CD4-positive, CD25-positive, alpha-beta regulatory T cell (primary cell): ENCODE data around the gene ORAI3. TPM values are rescaled to one million over a fixed set of nuclear protein-coding genes. Genes with fewer than 3 reads are reported as not detected.

ENCODE experiments used
- ATAC-seq, 2 donors: fragments of 150-1000 bp; cut with Tn5 transposase; one replicate each; pipeline ENCODE4 v1.10.0; 2021; ENCODE audit warnings: low read depth in 2 of 2, moderate number of reproducible peaks in 2 of 2, moderate library complexity in 1 of 2
- DNase-seq, 3 donors: peaks; one replicate each; pipeline versions ENCODE4 v3.0.0 to v3.0.0-alpha.2; 2012 to 2022; ENCODE audit warnings: mixed read lengths in 1 of 3
- H3K27ac ChIP-seq: one replicate; pipeline ENCODE4 v1.7.0; 2013; ENCODE audit warnings: mild to moderate bottlenecking, low read length; ENCODE audit not compliant: insufficient read depth, poor library complexity, severe bottlenecking
- H3K27me3 ChIP-seq: one replicate; pipeline ENCODE4 v1.7.0; 2013; ENCODE audit warnings: low read length; ENCODE audit not compliant: control insufficient read depth, insufficient read depth
- H3K36me3 ChIP-seq: one replicate; pipeline ENCODE4 v1.7.0; 2013; ENCODE audit warnings: mild to moderate bottlenecking, low read length, moderate library complexity; ENCODE audit not compliant: control insufficient read depth, insufficient read depth
- H3K4me1 ChIP-seq: 2 replicates; pipeline ENCODE4 v1.7.0; 2013; ENCODE audit warnings: mild to moderate bottlenecking, low read length; ENCODE audit not compliant: insufficient read depth, control insufficient read depth, poor library complexity, severe bottlenecking
- H3K4me3 ChIP-seq: one replicate; pipeline ENCODE4 v1.7.0; 2013; ENCODE audit warnings: low read depth, mild to moderate bottlenecking, low read length, moderate library complexity
- H3K9me3 ChIP-seq, 2 experiments: 1 replicate in 1 of 2; 2 replicates in 1 of 2; pipeline ENCODE4 v1.7.0; 2013; ENCODE audit warnings: low read length in 2 of 2, mild to moderate bottlenecking in 1 of 2, moderate library complexity in 1 of 2; ENCODE audit not compliant: control insufficient read depth in 2 of 2
- H3K27ac Mint-ChIP-seq, 3 donors: one replicate each; pipeline ENCODE4 v1.8.0; 2020 to 2022; ENCODE audit warnings: mild to moderate bottlenecking in 3 of 3, mixed read lengths in 3 of 3, moderate library complexity in 2 of 3
- H3K27me3 Mint-ChIP-seq: one replicate; pipeline ENCODE4 v1.8.0; 2022; ENCODE audit warnings: mild to moderate bottlenecking, mixed read lengths
- H3K36me3 Mint-ChIP-seq: one replicate; pipeline ENCODE4 v1.8.0; 2020; ENCODE audit warnings: mixed read lengths
- H3K4me1 Mint-ChIP-seq, 4 donors: one replicate each; pipeline ENCODE4 v1.8.0; 2020 to 2022; ENCODE audit warnings: mixed read lengths in 4 of 4, mild to moderate bottlenecking in 1 of 4
- H3K4me3 Mint-ChIP-seq, 4 donors: one replicate each; pipeline ENCODE4 v1.8.0; 2020 to 2022; ENCODE audit warnings: mild to moderate bottlenecking in 4 of 4, mixed read lengths in 4 of 4, moderate library complexity in 3 of 4
- H3K9me3 Mint-ChIP-seq, 7 donors: one replicate each; pipeline ENCODE4 v1.8.0; 2020 to 2022; ENCODE audit warnings: mixed read lengths in 7 of 7, mild to moderate bottlenecking in 3 of 7, moderate library complexity in 2 of 7
- polyA plus RNA-seq, 4 donors: library from polyadenylated mRNA; unstranded; fragments of 300-500 nt; fragmentation: Illumina TruSeq; gene quantifications; one replicate each; pipeline ENCODE4 v1.2.3, GENCODE V29; 2021
- total RNA-seq: library from RNA; stranded (reverse); gene quantifications from one replicate; pipeline ENCODE4 v1.2.3, GENCODE V29; 2022

ORAI3 gene
- total and polyA plus RNA-seq, 5 donors from 2014 or later: 7.7 to 34.7 (median 31.4) TPM

DNA sequence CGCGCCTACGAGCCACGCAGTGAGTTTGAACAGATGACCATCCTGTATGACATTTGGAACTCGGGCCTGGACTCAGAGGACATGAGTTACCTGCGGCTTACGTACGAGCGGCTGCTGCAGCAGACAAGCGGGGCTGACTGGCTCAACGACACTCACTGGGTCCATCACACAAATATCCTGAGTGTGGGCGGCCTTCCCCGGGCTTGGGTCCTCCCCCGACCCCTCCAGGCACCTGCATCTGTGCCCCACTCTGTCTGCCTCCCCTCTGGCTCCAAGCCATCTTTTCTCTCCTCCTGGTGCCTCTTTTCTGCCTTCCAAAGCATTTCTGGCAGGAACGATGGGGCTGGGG, 31.1 kb downstream of the ORAI3 start:
- Mint-ChIP-seq H3K4me3 (no peak overlapping the region), H3K4me1 (peaks cover 0 to 14% (median 3%) of the 10 kb centered on the region in 4 donors), H3K36me3 (peaks cover 21% of the 10 kb centered on the region), H3K27ac (no peak overlapping the region), H3K9me3 (peaks cover 0 to 1% (median 0%) of the 10 kb centered on the region in 7 donors), H3K27me3 (no peaks in the 10 kb centered on the region)
- Histone ChIP-seq H3K27ac (no peak overlapping the region), H3K36me3 (peaks cover 54% of the 10 kb centered on the region), H3K27me3 (no peaks in the 10 kb centered on the region), H3K4me1 (peaks cover 4% of the 10 kb centered on the region), H3K4me3 (no peak overlapping the region), H3K9me3 (no peaks in the 10 kb centered on the region)
- ATAC-seq (no peak), DNase-seq (no peak)

DNA sequence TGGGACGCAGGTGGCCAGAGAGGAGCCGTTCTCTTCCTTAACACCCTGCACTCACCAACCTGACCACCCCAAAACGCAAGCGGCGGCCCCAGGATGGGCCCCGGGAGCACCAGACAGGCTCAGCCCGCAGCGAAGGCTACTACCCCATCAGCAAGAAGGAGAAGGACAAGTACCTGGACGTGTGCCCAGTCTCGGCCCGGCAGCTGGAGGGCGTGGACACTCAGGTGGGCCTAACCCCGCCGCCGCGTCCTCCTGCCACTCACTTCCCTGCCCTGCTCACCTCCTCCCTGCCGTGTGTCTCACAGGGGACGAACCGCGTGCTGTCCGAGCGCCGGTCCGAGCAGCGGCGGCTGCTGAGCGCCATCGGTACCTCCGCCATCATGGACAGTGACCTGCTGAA, 31.6 kb downstream of the ORAI3 start:
- Histone ChIP-seq H3K27ac (no peak overlapping the region), H3K27me3 (no peaks in the 10 kb centered on the region), H3K4me3 (no peak overlapping the region), H3K36me3 (peaks cover 53% of the 10 kb centered on the region), H3K9me3 (no peaks in the 10 kb centered on the region), H3K4me1 (peaks cover 7% of the 10 kb centered on the region)
- no peak overlapping the region for H3K4me3 Mint-ChIP-seq
- H3K27me3 Mint-ChIP-seq: no peaks in the 10 kb centered on the region
- H3K27ac Mint-ChIP-seq: no peak overlapping the region
- no peak for ATAC-seq
- H3K9me3 Mint-ChIP-seq: peaks cover 0 to 1% (median 0%) of the 10 kb centered on the region in 7 donors
- peaks cover 0 to 14% (median 3%) of the 10 kb centered on the region in 4 donors for H3K4me1 Mint-ChIP-seq
- peaks cover 21% of the 10 kb centered on the region for H3K36me3 Mint-ChIP-seq
- DNase-seq: no peak

DNA sequence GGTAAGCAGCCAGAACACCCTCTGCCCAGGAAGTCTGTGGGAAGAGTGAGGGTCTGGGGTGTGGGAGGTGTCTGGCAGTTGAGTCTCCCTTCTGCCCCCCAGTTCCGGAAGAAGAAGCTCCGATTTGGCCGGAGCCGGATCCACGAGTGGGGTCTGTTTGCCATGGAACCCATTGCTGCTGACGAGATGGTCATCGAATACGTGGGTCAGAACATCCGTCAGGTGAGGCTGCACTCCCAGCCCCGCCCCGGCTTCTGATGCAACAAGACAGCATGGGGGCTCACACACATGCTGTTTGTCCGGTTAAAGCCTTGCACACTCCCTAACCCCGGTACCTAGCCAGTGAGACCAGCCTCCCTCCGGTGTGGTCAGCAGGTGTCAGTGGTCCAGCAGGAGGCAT, 32.1 kb downstream of the ORAI3 start:
- H3K4me3 Mint-ChIP-seq: no peak overlapping the region
- Histone ChIP-seq H3K36me3 (peaks cover 48% of the 10 kb centered on the region), H3K27ac (no peak overlapping the region), H3K9me3 (no peaks in the 10 kb centered on the region), H3K4me3 (no peak overlapping the region), H3K4me1 (peaks cover 7% of the 10 kb centered on the region), H3K27me3 (no peaks in the 10 kb centered on the region)
- no peak for ATAC-seq
- no peak for DNase-seq
- peak overlapping the region in 1 of 3 donors; percentile 33 for H3K27ac Mint-ChIP-seq
- H3K27me3 Mint-ChIP-seq: no peaks in the 10 kb centered on the region
- peaks cover 0 to 1% (median 0%) of the 10 kb centered on the region in 7 donors for H3K9me3 Mint-ChIP-seq
- peaks cover 15% of the 10 kb centered on the region for H3K36me3 Mint-ChIP-seq
- peaks cover 0 to 12% (median 1%) of the 10 kb centered on the region in 4 donors for H3K4me1 Mint-ChIP-seq

DNA sequence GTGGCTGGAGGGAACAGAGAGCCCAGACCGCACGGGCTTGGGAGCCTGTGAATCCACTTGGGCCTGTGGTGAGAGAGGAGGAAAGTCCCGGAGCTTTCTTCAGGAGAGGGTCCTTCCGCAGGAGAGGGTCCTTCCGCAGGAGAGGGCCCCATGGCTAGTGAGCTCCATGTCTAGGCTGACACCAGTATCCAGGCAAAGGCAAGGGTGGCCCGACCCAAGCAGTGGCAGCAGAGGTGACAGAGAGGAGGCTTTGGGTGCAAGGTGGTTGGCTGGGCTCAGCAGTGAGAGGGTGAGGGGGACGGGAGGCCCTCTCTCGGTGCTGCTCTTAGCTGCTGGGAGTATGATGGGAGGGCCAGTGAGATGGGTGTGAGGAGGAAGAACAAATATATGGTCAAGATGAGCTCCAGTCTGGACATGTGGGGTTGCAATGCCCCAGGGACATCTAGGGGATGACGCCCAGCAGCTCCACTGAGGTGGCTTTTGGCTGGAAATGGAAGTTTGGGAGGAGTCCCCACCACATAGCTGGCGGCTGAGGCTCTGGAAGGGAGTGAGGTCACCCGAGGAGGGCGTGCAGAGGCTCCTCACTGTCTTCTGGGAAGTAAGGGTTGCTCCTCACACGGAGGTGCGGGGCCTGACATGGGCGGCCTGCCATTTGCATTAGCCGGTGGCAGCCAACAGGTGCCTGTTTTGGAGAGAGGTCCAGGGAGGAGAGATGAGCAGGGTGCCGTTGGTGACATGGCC, 33.9 kb downstream of the ORAI3 start:
- H3K27me3 Mint-ChIP-seq: no peaks in the 10 kb centered on the region

DNA sequence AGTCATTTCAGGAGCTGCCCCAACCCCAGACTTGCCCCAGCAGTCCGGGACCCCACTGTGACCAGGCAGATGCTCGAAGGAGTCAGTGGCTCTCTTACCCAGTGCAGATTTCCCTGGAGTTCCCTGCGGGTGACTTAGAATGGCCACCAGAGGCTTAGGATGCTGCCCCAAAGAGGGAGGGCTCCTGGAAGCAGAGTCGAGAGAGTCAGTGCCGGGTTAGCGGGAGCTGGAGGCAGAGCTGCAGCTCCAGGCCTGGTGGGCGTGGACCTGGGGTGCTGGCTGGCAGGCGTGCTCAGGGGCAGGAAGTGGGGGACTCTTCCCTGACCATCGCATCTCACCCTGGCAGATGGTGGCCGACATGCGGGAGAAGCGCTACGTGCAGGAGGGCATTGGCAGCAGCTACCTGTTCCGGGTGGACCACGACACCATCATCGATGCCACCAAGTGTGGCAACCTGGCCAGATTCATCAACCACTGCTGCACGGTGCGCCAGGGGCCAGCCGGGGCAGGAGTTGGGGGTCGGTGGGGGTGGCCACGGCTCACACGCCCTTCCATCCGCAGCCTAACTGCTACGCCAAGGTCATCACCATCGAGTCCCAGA, 34.5 kb downstream of the ORAI3 start:
- H3K4me1 Mint-ChIP-seq: peaks cover 0 to 11% (median 1%) of the 10 kb centered on the region in 4 donors
- peak overlapping the region in 1 of 3 donors; percentile 23 for H3K27ac Mint-ChIP-seq
- H3K4me3 Mint-ChIP-seq: no peak overlapping the region
- ATAC-seq (no peak), DNase-seq (no peak)
- no peaks in the 10 kb centered on the region for H3K27me3 ChIP-seq
- peaks cover 7% of the 10 kb centered on the region for H3K4me1 ChIP-seq
- H3K27me3 Mint-ChIP-seq: no peaks in the 10 kb centered on the region
- peaks cover 14% of the 10 kb centered on the region for H3K36me3 Mint-ChIP-seq
- H3K36me3 ChIP-seq: peaks cover 34% of the 10 kb centered on the region
- no peaks in the 10 kb centered on the region for H3K9me3 ChIP-seq
- H3K4me3 ChIP-seq: no peak overlapping the region
- H3K27ac ChIP-seq: no peak overlapping the region
- peaks cover 0 to 1% (median 0%) of the 10 kb centered on the region in 7 donors for H3K9me3 Mint-ChIP-seq

More for the DNA sequence above, 33.9 kb downstream of the ORAI3 start:
- H3K36me3 ChIP-seq: peaks cover 34% of the 10 kb centered on the region
- Mint-ChIP-seq H3K4me1 (peaks cover 0 to 11% (median 1%) of the 10 kb centered on the region in 4 donors), H3K36me3 (peaks cover 14% of the 10 kb centered on the region), H3K4me3 (peak overlapping the region in 1 of 4 donors; percentile 63), H3K9me3 (peaks cover 0 to 1% (median 0%) of the 10 kb centered on the region in 7 donors), H3K27ac (peak overlapping the region in 1 of 3 donors; percentile 47)
- peaks cover 7% of the 10 kb centered on the region for H3K4me1 ChIP-seq
- ATAC-seq (no peak), DNase-seq (no peak)
- H3K9me3 ChIP-seq: no peaks in the 10 kb centered on the region
- H3K4me3 ChIP-seq: no peak overlapping the region
- H3K27me3 ChIP-seq: no peaks in the 10 kb centered on the region
- H3K27ac ChIP-seq: no peak overlapping the region

DNA sequence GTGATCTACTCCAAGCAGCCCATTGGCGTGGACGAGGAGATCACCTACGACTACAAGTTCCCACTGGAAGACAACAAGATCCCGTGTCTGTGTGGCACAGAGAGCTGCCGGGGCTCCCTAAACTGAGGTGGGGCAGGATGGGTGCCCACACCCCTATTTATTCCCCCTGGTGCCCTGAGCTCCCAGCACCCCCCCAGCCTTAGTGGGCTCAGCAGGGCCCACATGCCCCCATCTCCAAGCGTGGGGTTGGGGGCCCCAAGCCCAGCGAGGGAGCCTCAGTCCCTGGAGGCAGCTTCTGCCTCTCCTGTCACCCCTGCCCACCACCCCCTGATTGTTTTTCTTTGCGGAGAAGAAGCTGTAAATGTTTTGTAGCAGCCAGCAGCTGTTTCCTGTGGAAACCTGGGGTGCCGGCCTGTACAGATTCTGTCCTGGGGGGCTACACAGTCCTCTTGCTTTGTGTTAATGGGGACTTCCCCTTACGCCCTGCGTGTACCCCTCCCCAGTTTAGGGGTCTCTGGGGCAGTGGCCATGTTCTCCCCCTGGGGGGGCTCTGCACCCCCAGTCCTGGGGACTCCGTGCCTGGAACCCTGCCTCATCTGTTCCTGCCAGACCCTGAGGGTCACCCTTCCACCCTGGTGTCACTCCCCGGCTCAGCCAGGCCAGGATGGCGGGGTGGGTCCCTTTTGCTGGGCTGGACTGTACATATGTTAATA, 35.2 kb downstream of the ORAI3 start:
- H3K27ac ChIP-seq: no peak overlapping the region
- Mint-ChIP-seq H3K9me3 (peaks cover 0 to 1% (median 0%) of the 10 kb centered on the region in 7 donors), H3K27ac (no peak overlapping the region), H3K4me1 (peaks cover 0 to 9% (median 0%) of the 10 kb centered on the region in 4 donors), H3K4me3 (no peak overlapping the region), H3K27me3 (no peaks in the 10 kb centered on the region), H3K36me3 (peaks cover 10% of the 10 kb centered on the region)
- H3K4me1 ChIP-seq: peaks cover 7% of the 10 kb centered on the region
- ATAC-seq (no peak), DNase-seq (no peak)
- H3K9me3 ChIP-seq: no peaks in the 10 kb centered on the region
- no peaks in the 10 kb centered on the region for H3K27me3 ChIP-seq
- no peak overlapping the region for H3K4me3 ChIP-seq
- peaks cover 34% of the 10 kb centered on the region for H3K36me3 ChIP-seq

DNA sequence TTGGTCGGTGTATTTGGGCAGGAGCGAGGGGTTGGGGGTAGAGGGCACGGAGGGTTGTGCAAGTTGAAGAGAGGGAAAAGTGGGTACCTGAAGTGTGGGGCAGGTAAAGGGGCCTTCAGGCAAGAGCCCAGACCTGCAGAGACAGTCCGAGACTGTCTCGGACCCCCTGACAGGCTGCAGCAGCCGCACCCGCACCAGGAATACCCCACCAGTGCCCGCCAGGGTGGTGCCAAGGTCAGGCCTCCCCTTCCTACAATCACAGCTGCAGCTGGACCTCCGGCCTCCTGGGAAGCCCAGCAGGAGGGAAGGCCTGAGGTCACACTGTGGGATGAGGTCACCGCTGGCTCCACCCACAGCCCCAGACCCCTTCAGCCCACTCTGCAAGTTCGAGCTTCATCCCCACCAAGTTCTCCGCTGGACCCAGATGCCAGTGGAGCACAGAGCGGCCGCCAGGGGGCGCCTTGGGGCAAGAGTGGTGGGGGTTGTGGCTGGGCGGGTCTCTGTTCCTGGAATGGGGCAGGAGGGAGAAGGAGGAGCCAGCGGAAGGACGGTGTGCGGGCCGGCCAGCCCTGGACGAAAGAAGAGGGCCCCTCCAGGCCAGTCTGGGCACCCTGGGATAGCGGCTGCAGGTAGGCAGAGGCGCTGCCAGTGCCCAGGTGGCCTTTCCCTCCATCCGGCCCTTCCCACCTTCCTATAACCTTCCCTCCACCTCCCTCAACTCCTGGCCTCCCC, 36.0 kb downstream of the ORAI3 start, which contains the start of gene HSD3B7:
TSS of gene HSD3B7 (plus strand) at position 539 of the 732 bp plus-strand sequence. CDS start 452 bp downstream, outside the sequence.
- Histone ChIP-seq H3K27ac (no peak within 1 kb of the TSS), H3K9me3 (no peaks in the 10 kb centered on the region), H3K4me3 (no peak within 1 kb of the TSS), H3K36me3 (peaks cover 29% of the 10 kb centered on the region), H3K4me1 (peaks cover 7% of the 10 kb centered on the region), H3K27me3 (no peaks in the 10 kb centered on the region)
- Mint-ChIP-seq H3K27ac (peak within 1 kb of the TSS in 1 of 3 donors; percentile 80), H3K36me3 (peaks cover 10% of the 10 kb centered on the region), H3K4me1 (peaks cover 0 to 9% (median 0%) of the 10 kb centered on the region in 4 donors), H3K9me3 (peaks cover 0 to 1% (median 0%) of the 10 kb centered on the region in 7 donors), H3K4me3 (no peak within 1 kb of the TSS), H3K27me3 (no peaks in the 10 kb centered on the region)
- DNase-seq: peak; percentile 67 to 72 (median 68)
- peak; percentile 62 to 70 for ATAC-seq
